Mucosa of descending colon (tissue), 3 donors: Measurements from ENCODE around the gene PPARD. TPM values are rescaled to one million over a fixed set of nuclear protein-coding genes. Genes with fewer than 3 reads are reported as not detected.

Experiments
- ATAC-seq: fragments of 200-7000 bp; cut with Tn5 transposase; one replicate; pipeline ENCODE4 v1.9.1; 2020; ENCODE audit warnings: mild to moderate bottlenecking, moderate library complexity
- DNase-seq, 3 donors: peaks; one replicate each; pipeline ENCODE4 v3.0.0-alpha.2; 2020
- H3K36me3 ChIP-seq: fragments of 200-600 bp; one replicate; pipeline ENCODE4 v1.8.0; 2021; ENCODE audit warnings: low read depth, mild to moderate bottlenecking
- H3K4me1 ChIP-seq: fragments of 200-600 bp; one replicate; pipeline ENCODE4 v1.8.0; 2021; ENCODE audit warnings: low read depth, mild to moderate bottlenecking
- H3K4me3 ChIP-seq: fragments of 200-600 bp; one replicate; pipeline ENCODE4 v1.8.0; 2021; ENCODE audit warnings: mild to moderate bottlenecking
- H3K9me3 ChIP-seq: fragments of 200-600 bp; one replicate; pipeline ENCODE4 v1.8.0; 2021; ENCODE audit warnings: mild to moderate bottlenecking
- CTCF ChIP-seq: fragments of 200-600 bp; IDR thresholded peaks from one replicate; pipeline ENCODE4 v1.8.0; 2022; ENCODE audit warnings: antibody characterized with exemption, mild to moderate bottlenecking
- intact Hi-C, 2 donors: fragments of 100-400 bp; cut with DNase I in 1 of 2; cut with micrococcal nuclease in 1 of 2; formaldehyde crosslinking; loops; one replicate each; pipeline versions ENCODE4 v1.11.0 to v1.11.1; 2022; cut with DNase I, micrococcal nuclease
- total RNA-seq, 3 donors: library from RNA; stranded (reverse); fragmentation: NEBNext Ultra II Directional in 2 of 3; extraction: Animal tissue kit (Norgen Biotek cat#: 25700) in 2 of 3; gene quantifications; one replicate each; pipeline versions ENCODE4 v1.2.1 to v1.2.4, GENCODE V29; 2021 to 2023
- donor health status: DM: no; HTN: no; CAD: no; lungs with moderate emphysema.
- donor health status: DM: no; HTN: no; CAD: no.
- donor health status: DM: no; HTN: yes; CAD: no.

PPARD gene
- total RNA-seq, 3 donors from 2014 or later, result 44.4 to 66.7 (median 65.6) TPM

- Histone ChIP-seq H3K9me3 (no peaks in the 10 kb centered on the region), H3K36me3 (no peaks in the 10 kb centered on the region), H3K4me1 (no peaks in the 10 kb centered on the region), H3K4me3 (no peak overlapping the region)
- intact Hi-C loops, result no loop called here
- no peak for ATAC-seq
- no peak for TF ChIP-seq CTCF
- DNase-seq, result no peak
Measured at GRCh38 chr6:35400111-35400510, 57.8 kb downstream of the PPARD start.

- no peaks in the 10 kb centered on the region for H3K36me3 ChIP-seq
- no peaks in the 10 kb centered on the region for H3K4me1 ChIP-seq
- no peaks in the 10 kb centered on the region for H3K9me3 ChIP-seq
- intact Hi-C loops, result no loop called here
- H3K4me3 ChIP-seq, result no peak overlapping the region
- no peak for TF ChIP-seq CTCF
- peak in 2 of 3 donors; percentile 38 to 57 for DNase-seq
- peak; percentile 80 for ATAC-seq
Measured at GRCh38 chr6:35400901-35401311, 58.5 kb downstream of the PPARD start.

- TF ChIP-seq CTCF, result no peak
- Histone ChIP-seq H3K9me3 (no peaks in the 10 kb centered on the region), H3K36me3 (no peaks in the 10 kb centered on the region), H3K4me3 (no peak overlapping the region), H3K4me1 (no peaks in the 10 kb centered on the region)
- ATAC-seq (no peak), DNase-seq (no peak)
- intact Hi-C loops, result no loop called here
Measured at GRCh38 chr6:35401514-35401913, 59.2 kb downstream of the PPARD start.

GRCh38 chr6:35402136-35402855, 59.9 kb downstream of the PPARD start:
- Histone ChIP-seq H3K4me1 (no peaks in the 10 kb centered on the region), H3K9me3 (no peaks in the 10 kb centered on the region), H3K4me3 (no peak overlapping the region), H3K36me3 (no peaks in the 10 kb centered on the region)
- no peak for DNase-seq
- peak; percentile 76 for ATAC-seq
- no peak for TF ChIP-seq CTCF
- intact Hi-C loops, result no loop called here

- Histone ChIP-seq H3K9me3 (no peaks in the 10 kb centered on the region), H3K36me3 (no peaks in the 10 kb centered on the region), H3K4me3 (no peak overlapping the region), H3K4me1 (no peaks in the 10 kb centered on the region)
- DNase-seq (no peak), ATAC-seq (no peak)
- TF ChIP-seq CTCF, result no peak
- intact Hi-C loops, result no loop called here
Measured at GRCh38 chr6:35402856-35403191, 60.5 kb downstream of the PPARD start.
